Measurements from ENCODE around the gene NCMAP. TPM values are rescaled to one million over a fixed set of nuclear protein-coding genes. Genes with fewer than 3 reads are reported as not detected.

NCMAP gene
- total RNA-seq, 1 donor from 2014 or later: 1.0 TPM

- ATAC-seq: peak; percentile 42
- no peak for DNase-seq (ENCODE audit: low spot score)
These were observed 54.1 kb downstream of the NCMAP start for GRCh38 chr1:24609949-24610517.

DNA sequence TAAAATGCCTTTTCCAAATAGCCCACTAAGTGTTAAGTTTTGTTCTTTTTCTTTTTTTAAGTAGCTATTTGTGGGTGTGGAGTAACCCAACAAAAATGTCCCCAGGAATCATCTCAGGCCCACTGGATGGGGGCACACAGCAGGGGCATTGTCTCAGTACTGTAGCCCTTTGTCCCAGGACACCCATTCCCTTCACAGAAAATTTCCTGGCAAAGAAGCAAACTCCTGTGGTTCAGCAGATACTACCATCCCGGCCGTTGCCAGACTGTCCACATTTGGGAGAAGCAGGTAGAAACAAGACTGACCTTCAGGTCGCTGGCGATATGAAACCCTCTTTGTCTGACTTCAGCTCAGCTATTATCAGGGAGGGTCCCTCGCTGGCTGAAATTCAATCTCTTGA lies 63.5 kb downstream of the NCMAP start:
- DNase-seq (ENCODE audit: low spot score) (no peak), ATAC-seq (no peak)

- ATAC-seq: no peak
These were observed 64.8 kb downstream of the NCMAP start for GRCh38 chr1:24620678-24621077.

DNA sequence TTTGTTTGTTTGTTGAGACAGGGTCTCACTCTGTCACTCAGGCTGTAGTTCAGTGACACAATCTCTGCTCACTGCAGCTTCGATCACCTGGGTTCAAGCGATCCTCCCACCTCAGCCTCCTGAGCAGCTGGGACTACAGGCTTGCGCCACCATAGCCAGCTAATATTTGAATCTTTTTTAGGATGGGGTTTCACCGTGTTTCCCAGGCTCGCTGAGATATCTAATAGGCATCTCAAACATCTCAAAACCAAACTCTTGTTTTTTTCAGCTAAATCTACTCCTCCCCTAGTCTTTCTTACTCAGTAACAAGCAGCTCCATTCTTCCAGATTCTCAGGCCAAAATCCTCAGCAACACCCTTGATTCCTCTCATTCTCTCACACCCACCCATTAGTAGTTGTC lies 65.2 kb downstream of the NCMAP start:
- ATAC-seq (no peak), DNase-seq (ENCODE audit: low spot score) (no peak)

More at GRCh38 chr1:24620678-24621077, 64.8 kb downstream of the NCMAP start:
- DNase-seq (ENCODE audit: low spot score): no peak

DNA sequence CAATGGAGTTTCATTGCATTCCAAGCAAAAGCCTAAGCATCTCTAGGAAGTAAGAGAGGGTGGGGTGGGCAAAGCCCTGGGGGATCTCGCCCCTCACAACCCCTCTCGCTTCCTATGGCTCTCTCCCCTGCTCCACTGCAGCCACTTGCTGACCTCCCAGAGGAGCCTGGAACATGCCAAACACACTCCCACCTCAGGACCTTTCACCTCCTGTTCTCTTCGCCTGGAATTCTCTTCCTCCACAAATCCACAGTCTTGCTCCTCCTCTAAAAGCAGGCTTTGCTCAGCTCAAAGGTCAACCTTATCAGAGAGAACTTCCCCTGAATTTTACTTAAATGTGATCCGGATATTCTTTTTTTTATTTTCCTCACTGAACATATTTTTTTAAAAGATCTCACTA lies 66.3 kb downstream of the NCMAP start:
- DNase-seq (ENCODE audit: low spot score) (no peak), ATAC-seq (no peak)

- DNase-seq (ENCODE audit: low spot score): no peak
- no peak for ATAC-seq
These were observed 76.9 kb downstream of the NCMAP start for GRCh38 chr1:24632832-24633175.

GRCh38 chr1:24635195-24635843 lies 79.4 kb downstream of the NCMAP start:
- ATAC-seq (peak; percentile 94), DNase-seq (ENCODE audit: low spot score) (no peak)

DNA sequence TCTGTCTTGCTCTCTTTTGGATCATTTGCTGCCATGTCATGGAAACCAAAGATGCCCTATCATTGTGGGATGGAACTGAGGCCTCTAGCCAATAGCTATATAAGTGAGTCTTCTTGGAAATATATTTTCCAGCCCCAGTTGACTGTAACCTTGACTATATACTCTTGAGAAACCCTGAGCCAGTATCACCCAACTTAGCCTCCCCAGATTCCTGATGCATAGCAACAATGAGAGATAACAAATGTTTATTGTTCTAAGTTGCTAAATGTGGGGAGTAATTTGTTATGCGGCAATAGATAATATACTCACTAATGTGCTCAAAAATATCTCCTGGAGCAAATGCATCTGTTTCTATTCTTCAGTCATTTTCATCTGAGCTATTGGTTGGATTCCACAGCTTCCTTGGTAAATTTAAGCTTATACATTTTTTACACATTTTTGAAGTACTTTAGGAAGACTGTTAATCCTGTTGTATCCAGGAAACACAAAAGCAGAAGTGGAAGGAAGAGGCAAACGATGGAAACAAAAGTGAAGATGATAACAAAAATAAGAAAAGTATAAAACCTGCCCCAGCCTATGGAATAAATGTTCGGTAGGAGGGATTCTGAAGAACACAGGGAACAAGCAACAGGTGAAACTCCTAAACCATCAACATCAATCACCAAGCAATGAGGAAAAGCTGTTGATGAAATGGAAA lies 80.9 kb downstream of the NCMAP start:
- no peak for ATAC-seq
- no peak for DNase-seq (ENCODE audit: low spot score)

DNA sequence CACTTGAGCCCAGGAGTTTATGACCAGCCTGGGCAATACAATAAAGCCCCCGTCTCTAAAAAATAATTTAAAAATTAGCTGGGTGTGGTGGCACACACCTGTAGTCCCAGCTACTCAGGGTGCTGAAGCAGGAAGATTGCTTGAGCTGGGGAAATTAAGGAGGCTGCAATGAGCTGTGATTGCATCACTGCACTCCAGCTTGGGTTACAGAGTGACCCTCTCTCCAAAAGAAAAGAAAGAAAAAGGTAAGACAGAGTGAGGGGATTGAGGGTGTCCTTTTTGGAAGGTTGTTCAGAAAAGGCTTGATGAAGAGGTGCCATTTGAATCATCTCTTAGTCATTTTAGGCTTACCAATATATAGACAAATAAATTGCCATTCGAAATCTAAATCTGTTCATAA lies 83.2 kb downstream of the NCMAP start:
- DNase-seq (ENCODE audit: low spot score): no peak
- no peak for ATAC-seq

- DNase-seq (ENCODE audit: low spot score) (no peak), ATAC-seq (no peak)
These were observed 84.0 kb downstream of the NCMAP start for GRCh38 chr1:24639881-24640280.

- DNase-seq (ENCODE audit: low spot score) (peak; percentile 64), ATAC-seq (no peak)
These were observed 84.4 kb downstream of the NCMAP start for GRCh38 chr1:24640288-24640687.

DNA sequence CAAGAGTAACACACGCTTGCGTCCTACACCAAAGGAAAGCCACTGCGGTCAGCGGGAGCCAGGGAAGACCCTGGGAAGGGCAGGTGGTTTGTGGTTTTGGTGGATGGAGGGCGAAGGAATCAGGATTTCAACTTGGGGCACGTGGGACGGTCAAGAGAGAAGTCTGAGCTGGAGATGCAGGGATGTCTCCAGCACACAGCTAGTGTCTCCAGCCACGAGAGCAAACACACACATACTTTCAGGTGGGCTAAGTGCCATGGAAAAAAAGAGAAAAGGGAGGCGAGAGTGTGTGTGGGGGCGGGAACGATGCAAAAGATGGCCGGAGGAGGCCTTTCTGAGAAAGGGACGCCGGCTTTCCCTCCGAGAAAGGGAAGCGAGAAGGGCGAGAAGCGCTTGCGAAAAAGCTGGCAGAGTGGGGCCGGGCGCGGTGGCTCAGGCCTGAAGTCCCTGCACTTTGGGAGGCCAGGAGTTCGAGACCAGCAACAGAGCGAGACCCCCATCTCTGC lies 85.8 kb downstream of the NCMAP start:
- ATAC-seq (no peak), DNase-seq (ENCODE audit: low spot score) (peak; percentile 54)

- ATAC-seq (peak; percentile 89), DNase-seq (ENCODE audit: low spot score) (peak; percentile 100)
These were observed 86.8 kb downstream of the NCMAP start, which contains the start of gene SRRM1 for GRCh38 chr1:24642481-24643362. SRRM1 (plus strand) TSS chr1:24643302; CDS start chr1:24643327, 25 bp downstream.

GRCh38 chr1:24643363-24644099 lies 87.6 kb downstream of the NCMAP start:
- DNase-seq (ENCODE audit: low spot score) (peak; percentile 68), ATAC-seq (peak; percentile 27)

DNA sequence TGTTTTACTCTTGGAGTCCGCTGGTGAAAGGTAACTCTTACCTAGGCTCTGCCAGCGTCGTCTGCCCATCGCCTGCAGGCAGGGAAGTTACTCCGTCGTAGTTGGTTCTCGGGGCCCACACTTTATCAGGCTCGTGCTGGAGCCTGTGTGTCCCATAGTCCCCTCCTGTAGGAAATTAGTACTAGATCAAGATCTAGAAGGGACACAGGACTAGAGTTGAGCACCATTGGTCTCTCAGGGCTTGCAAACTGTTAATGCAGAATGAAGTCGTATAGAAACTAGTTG lies 88.2 kb downstream of the NCMAP start:
- ATAC-seq: no peak
- DNase-seq (ENCODE audit: low spot score): peak; percentile 50

- no peak for ATAC-seq
- no peak for DNase-seq (ENCODE audit: low spot score)
These were observed 93.0 kb downstream of the NCMAP start for GRCh38 chr1:24648919-24649318.

DNA sequence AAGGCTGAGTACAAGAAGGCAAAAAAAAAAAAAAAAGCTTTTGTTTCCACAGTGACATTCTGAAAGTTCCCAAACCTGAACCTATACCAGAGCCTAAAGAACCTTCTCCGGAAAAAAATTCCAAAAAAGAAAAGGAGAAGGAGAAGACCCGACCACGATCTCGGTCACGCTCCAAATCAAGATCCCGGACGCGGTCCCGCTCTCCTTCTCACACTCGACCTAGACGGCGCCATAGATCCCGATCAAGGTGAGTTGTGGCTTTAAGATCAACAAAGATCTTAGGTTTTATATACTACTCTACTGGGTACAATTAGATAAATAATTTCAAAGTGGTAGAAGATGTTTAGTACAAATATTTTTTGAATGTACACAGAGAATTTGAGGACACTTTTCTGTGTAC lies 96.5 kb downstream of the NCMAP start:
- ATAC-seq (no peak), DNase-seq (ENCODE audit: low spot score) (no peak)

- DNase-seq (ENCODE audit: low spot score) (no peak), ATAC-seq (no peak)
These were observed 98.1 kb downstream of the NCMAP start for GRCh38 chr1:24654010-24654409.

DNA sequence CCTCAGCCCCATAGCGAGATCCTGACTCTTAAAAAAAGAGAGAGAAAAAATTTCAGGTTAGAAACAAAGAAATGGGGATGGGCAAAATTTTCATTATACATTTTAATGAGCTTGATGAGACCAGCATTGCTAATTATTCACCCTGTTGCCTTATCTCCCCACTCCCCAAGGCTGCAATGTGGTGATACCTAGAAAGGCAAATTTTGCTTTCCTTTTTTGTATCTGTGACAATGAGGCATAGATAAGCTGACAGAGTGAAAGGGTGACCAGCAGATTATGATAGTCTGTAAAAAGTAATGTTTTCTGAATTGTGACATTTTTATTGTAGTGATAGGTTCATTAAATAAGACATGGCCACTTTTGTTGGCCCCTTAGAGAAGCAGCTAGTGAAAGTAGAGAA lies 100.2 kb downstream of the NCMAP start:
- ATAC-seq (no peak), DNase-seq (ENCODE audit: low spot score) (no peak)

- DNase-seq (ENCODE audit: low spot score) (no peak), ATAC-seq (peak; percentile 14)
These were observed 101.9 kb downstream of the NCMAP start for GRCh38 chr1:24657781-24658180.

Data from left lobe of liver (tissue), 2 donors.